GM12892 (cell line): Measurements from ENCODE around the gene GPR34.

Experiments used
- POLR2A ChIP-seq: IDR thresholded peaks from 2 replicates; pipeline ENCODE4 v1.6.1; 2011; ENCODE audit warnings: low read depth, low read length, control low read depth
- POLR2AphosphoS5 ChIP-seq: IDR thresholded peaks from 2 replicates; pipeline ENCODE4 v1.6.1; 2011; ENCODE audit warnings: low read depth, low read length, control low read depth

GRCh38 chrX:41688156-41688555, 617 bp upstream of the GPR34 start:
- no peak for TF ChIP-seq POLR2A
- TF ChIP-seq POLR2AphosphoS5 = no peak
